BLaER1 treated with 17β-estradiol and CSF1 and Interleukin-3, amounts not matched to agents 10 nM and 100 nM (cell line): Measurements from ENCODE around the gene STARD5.
A peak's percentile ranks its signal among the peaks of the same experiment; 100 is the strongest.

Experiments used
- H3K27ac ChIP-seq, 11 experiments: shearing (Covaris generic); formaldehyde crosslinking; 2 replicates each; pipeline ENCODE4 v1.8.1; 2022
- H3K27me3 ChIP-seq, 11 experiments: shearing (Covaris generic); formaldehyde crosslinking; 2 replicates each; pipeline ENCODE4 v1.8.1; 2022
- H3K36me3 ChIP-seq, 11 experiments: shearing (Covaris generic); formaldehyde crosslinking; 2 replicates each; pipeline ENCODE4 v1.8.1; 2022
- H3K4me1 ChIP-seq, 10 experiments: shearing (Covaris generic); formaldehyde crosslinking; 2 replicates each; pipeline ENCODE4 v1.8.1; 2022
- H3K4me2 ChIP-seq, 11 experiments: shearing (Covaris generic); formaldehyde crosslinking; 2 replicates each; pipeline ENCODE4 v1.8.1; 2022
- H3K4me3 ChIP-seq, 10 experiments: shearing (Covaris generic); formaldehyde crosslinking; 2 replicates each; pipeline ENCODE4 v1.8.1; 2022
- H3K9ac ChIP-seq, 11 experiments: shearing (Covaris generic); formaldehyde crosslinking; 2 replicates each; pipeline ENCODE4 v1.8.1; 2022
- H3K9me3 ChIP-seq, 11 experiments: shearing (Covaris generic); formaldehyde crosslinking; replicated peaks in 1 of 11; 2 replicates each; pipeline ENCODE4 v1.8.1; 2022
- H4K20me1 ChIP-seq, 11 experiments: shearing (Covaris generic); formaldehyde crosslinking; 2 replicates each; pipeline ENCODE4 v1.8.1; 2022
- Cebpa-rat ChIP-seq, 11 experiments: shearing (Covaris generic); IDR thresholded peaks; 2 replicates each; pipeline ENCODE4 v1.8.1; 2022

STARD5 gene

GRCh38 chr15:81288040-81288439, 35.9 kb downstream of the STARD5 start:
- Histone ChIP-seq H3K4me3 (no peak overlapping the region), H3K9ac (no peak overlapping the region), H3K36me3 (no peaks in the 10 kb centered on the region), H3K9me3 (peaks cover 0 to 33% (median 0%) of the 10 kb centered on the region in 11 experiments; a peak in 5 of 22 replicates), H3K27ac (peak overlapping the region in 10 of 11 experiments; percentile 7 to 83 (median 78); a peak in 14 of 22 replicates), H3K4me1 (peaks cover 67 to 91% (median 77%) of the 10 kb centered on the region in 10 experiments), H3K4me2 (peak overlapping the region; percentile 77 to 88 (median 78); a peak in 21 of 22 replicates), H4K20me1 (no peaks in the 10 kb centered on the region), H3K27me3 (no peaks in the 10 kb centered on the region)
- no peak for TF ChIP-seq Cebpa-rat (IDR thresholded peaks at IDR 0.05)

- peak overlapping the region in 7 of 10 experiments; percentile 10 to 49 (median 19); a peak in 8 of 20 replicates for H3K4me3 ChIP-seq
- H3K4me1 ChIP-seq: peaks cover 62 to 91% (median 74%) of the 10 kb centered on the region in 10 experiments
- peak overlapping the region in 9 of 11 experiments; percentile 22 to 73 (median 54); a peak in 14 of 22 replicates for H3K9ac ChIP-seq
- H3K27me3 ChIP-seq: no peaks in the 10 kb centered on the region
- no peaks in the 10 kb centered on the region for H3K36me3 ChIP-seq
- H3K9me3 ChIP-seq: peaks cover 0 to 33% (median 0%) of the 10 kb centered on the region in 11 experiments; a peak in 5 of 22 replicates
- TF ChIP-seq Cebpa-rat (IDR thresholded peaks at IDR 0.05): no peak
- H3K4me2 ChIP-seq: peak overlapping the region; percentile 77 to 88 (median 78)
- peak overlapping the region; percentile 42 to 83 (median 77); a peak in 21 of 22 replicates for H3K27ac ChIP-seq
- H4K20me1 ChIP-seq: no peaks in the 10 kb centered on the region
Observed at GRCh38 chr15:81286621-81287121, 37.3 kb downstream of the STARD5 start.

- Histone ChIP-seq H3K4me2 (peak overlapping the region; percentile 77 to 88 (median 78)), H3K9ac (no peak overlapping the region), H3K27me3 (no peaks in the 10 kb centered on the region), H3K36me3 (no peaks in the 10 kb centered on the region), H3K27ac (peak overlapping the region in 9 of 11 experiments; percentile 54 to 83 (median 80); a peak in 16 of 22 replicates), H4K20me1 (no peaks in the 10 kb centered on the region), H3K9me3 (peaks cover 0 to 33% (median 0%) of the 10 kb centered on the region in 11 experiments; a peak in 5 of 22 replicates), H3K4me3 (peak overlapping the region in 1 of 10 experiments; percentile 49; a peak in 1 of 20 replicates), H3K4me1 (peaks cover 72 to 87% (median 75%) of the 10 kb centered on the region in 10 experiments)
- TF ChIP-seq Cebpa-rat (IDR thresholded peaks at IDR 0.05): no peak
Observed at GRCh38 chr15:81285461-81285860, 38.5 kb downstream of the STARD5 start.

- no peaks in the 10 kb centered on the region for H3K27me3 ChIP-seq
- H3K27ac ChIP-seq: peak overlapping the region; percentile 6 to 83 (median 77); a peak in 15 of 22 replicates
- H3K4me1 ChIP-seq: peaks cover 72 to 83% (median 75%) of the 10 kb centered on the region in 10 experiments
- TF ChIP-seq Cebpa-rat (IDR thresholded peaks at IDR 0.05): no peak
- H4K20me1 ChIP-seq: no peaks in the 10 kb centered on the region
- 0 out of 22 replicates have a peak overlapping the region, but pooled peaks of 2 of the 11 experiments have one; percentile 7 to 24 for H3K9ac ChIP-seq
- H3K36me3 ChIP-seq: no peaks in the 10 kb centered on the region
- H3K4me2 ChIP-seq: peak overlapping the region; percentile 77 to 88 (median 78)
- H3K9me3 ChIP-seq: peaks cover 0 to 33% (median 2%) of the 10 kb centered on the region in 11 experiments; a peak in 6 of 22 replicates
- H3K4me3 ChIP-seq: no peak overlapping the region; a peak in 1 of 20 replicates
Observed at GRCh38 chr15:81284256-81285031, 39.5 kb downstream of the STARD5 start.

GRCh38 chr15:81282911-81283310, 41.0 kb downstream of the STARD5 start:
- H3K4me3 ChIP-seq: no peak overlapping the region
- H3K36me3 ChIP-seq: 0 out of 22 replicates have a peak, but pooled peaks cover 0 to 6% (median 0%) of the 10 kb centered on the region in 11 experiments
- H3K4me2 ChIP-seq: peak overlapping the region in 3 of 11 experiments; percentile 38 to 65 (median 47); a peak in 4 of 22 replicates
- peaks cover 58 to 70% (median 62%) of the 10 kb centered on the region in 10 experiments for H3K4me1 ChIP-seq
- H3K9ac ChIP-seq: no peak overlapping the region
- H4K20me1 ChIP-seq: no peaks in the 10 kb centered on the region
- H3K9me3 ChIP-seq: peaks cover 8 to 31% (median 10%) of the 10 kb centered on the region in 11 experiments; a peak in 21 of 22 replicates
- no peak for TF ChIP-seq Cebpa-rat (IDR thresholded peaks at IDR 0.05)
- no peaks in the 10 kb centered on the region for H3K27me3 ChIP-seq
- H3K27ac ChIP-seq: peak overlapping the region in 2 of 11 experiments; percentile 22 to 26; a peak in 2 of 22 replicates

- peak overlapping the region in 5 of 11 experiments; percentile 19 to 65 (median 38); a peak in 6 of 22 replicates for H3K4me2 ChIP-seq
- TF ChIP-seq Cebpa-rat (IDR thresholded peaks at IDR 0.05): no peak
- peaks cover 0 to 9% (median 0%) of the 10 kb centered on the region in 11 experiments; a peak in 3 of 22 replicates for H3K36me3 ChIP-seq
- H3K27ac ChIP-seq: 0 out of 22 replicates have a peak overlapping the region, but pooled peaks of 2 of the 11 experiments have one; percentile 22 to 26
- H3K4me3 ChIP-seq: no peak overlapping the region
- peaks cover 55 to 66% (median 58%) of the 10 kb centered on the region in 10 experiments for H3K4me1 ChIP-seq
- no peaks in the 10 kb centered on the region for H4K20me1 ChIP-seq
- H3K27me3 ChIP-seq: no peaks in the 10 kb centered on the region
- H3K9me3 ChIP-seq: peaks cover 11 to 31% (median 13%) of the 10 kb centered on the region in 11 experiments
- H3K9ac ChIP-seq: no peak overlapping the region
Observed at GRCh38 chr15:81282606-81282895, 41.4 kb downstream of the STARD5 start.

- Histone ChIP-seq H3K4me1 (peaks cover 49 to 60% (median 52%) of the 10 kb centered on the region in 10 experiments), H3K27me3 (no peaks in the 10 kb centered on the region), H3K27ac (peak overlapping the region in 3 of 11 experiments; percentile 10 to 30 (median 26); a peak in 2 of 22 replicates), H3K9ac (0 out of 22 replicates have a peak overlapping the region, but pooled peaks of 1 of the 11 experiments have one; percentile 8), H3K4me3 (no peak overlapping the region), H3K9me3 (peaks cover 17 to 31% (median 19%) of the 10 kb centered on the region in 11 experiments), H3K4me2 (peak overlapping the region; percentile 13 to 67 (median 30); a peak in 20 of 22 replicates), H3K36me3 (peaks cover 0 to 14% (median 0%) of the 10 kb centered on the region in 11 experiments; a peak in 4 of 22 replicates), H4K20me1 (no peaks in the 10 kb centered on the region)
- no peak for TF ChIP-seq Cebpa-rat (IDR thresholded peaks at IDR 0.05)
Observed at GRCh38 chr15:81281766-81282605, 42.0 kb downstream of the STARD5 start.

GRCh38 chr15:81281456-81281735, 42.5 kb downstream of the STARD5 start:
- peak overlapping the region in 10 of 11 experiments; percentile 13 to 67 (median 32); a peak in 17 of 22 replicates for H3K4me2 ChIP-seq
- no peak for TF ChIP-seq Cebpa-rat (IDR thresholded peaks at IDR 0.05)
- no peak overlapping the region for H3K4me3 ChIP-seq
- peaks cover 23 to 35% (median 25%) of the 10 kb centered on the region in 11 experiments for H3K9me3 ChIP-seq
- no peaks in the 10 kb centered on the region for H4K20me1 ChIP-seq
- peaks cover 43 to 57% (median 47%) of the 10 kb centered on the region in 10 experiments for H3K4me1 ChIP-seq
- peaks cover 0 to 15% (median 0%) of the 10 kb centered on the region in 11 experiments; a peak in 4 of 22 replicates for H3K36me3 ChIP-seq
- H3K27me3 ChIP-seq: no peaks in the 10 kb centered on the region
- H3K27ac ChIP-seq: peak overlapping the region in 2 of 11 experiments; percentile 13; a peak in 3 of 22 replicates
- H3K9ac ChIP-seq: no peak overlapping the region
